Lower leg skin (tissue), 3 donors: ENCODE data around the gene PDE4DIP.
"Not testable (repeated sequence)": the region's sequence is repeated elsewhere in the genome, so short reads cannot be mapped to it uniquely, and the experiment has no call there.

Experiments used
- POLR2A ChIP-seq, 2 donors: fragments of 450-650 bp; IDR thresholded peaks; one replicate each; pipeline ENCODE4 v1.6.1; 2016 to 2017; ENCODE audit warnings: antibody characterized with exemption in 2 of 2, mild to moderate bottlenecking in 1 of 2, moderate library complexity in 1 of 2
- TF ChIP-seq, protein P1 (sequence below), 3 donors: fragments of 450-650 bp; IDR thresholded peaks; one replicate each; pipeline ENCODE4 v1.5.1; 2016; ENCODE audit warnings: antibody characterized with exemption in 3 of 3, mild to moderate bottlenecking in 3 of 3, moderate library complexity in 2 of 3

DNA sequence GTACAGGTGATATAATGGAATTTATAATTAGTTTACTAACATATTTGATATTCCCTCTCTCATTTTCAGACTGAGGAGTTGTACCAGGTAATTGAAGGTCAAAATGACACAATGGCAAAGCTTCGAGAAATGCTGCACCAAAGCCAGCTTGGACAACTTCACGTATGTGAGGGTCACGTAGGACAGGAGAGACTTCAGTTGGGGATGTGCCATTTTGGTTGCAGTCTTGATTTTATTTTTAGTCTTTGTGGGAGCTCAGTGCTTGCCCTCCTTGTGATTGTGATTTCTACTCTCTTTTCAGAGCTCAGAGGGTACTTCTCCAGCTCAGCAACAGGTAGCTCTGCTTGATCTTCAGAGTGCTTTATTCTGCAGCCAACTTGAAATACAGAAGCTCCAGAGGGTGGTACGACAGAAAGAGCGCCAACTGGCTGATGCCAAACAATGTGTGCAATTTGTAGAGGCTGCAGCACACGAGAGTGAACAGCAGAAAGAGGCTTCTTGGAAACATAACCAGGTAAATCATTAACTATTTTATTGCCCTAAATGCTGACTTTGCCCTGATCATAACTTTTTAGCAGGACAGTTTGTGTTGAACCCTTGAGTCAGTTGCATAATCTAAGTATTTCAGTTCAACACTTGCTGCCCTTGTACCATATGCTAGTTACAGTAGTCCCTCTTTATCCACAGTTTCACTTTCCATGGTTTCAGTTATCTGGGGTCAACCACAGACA is 118.1 kb downstream of the PDE4DIP start:
- TF ChIP-seq, protein P1, sequence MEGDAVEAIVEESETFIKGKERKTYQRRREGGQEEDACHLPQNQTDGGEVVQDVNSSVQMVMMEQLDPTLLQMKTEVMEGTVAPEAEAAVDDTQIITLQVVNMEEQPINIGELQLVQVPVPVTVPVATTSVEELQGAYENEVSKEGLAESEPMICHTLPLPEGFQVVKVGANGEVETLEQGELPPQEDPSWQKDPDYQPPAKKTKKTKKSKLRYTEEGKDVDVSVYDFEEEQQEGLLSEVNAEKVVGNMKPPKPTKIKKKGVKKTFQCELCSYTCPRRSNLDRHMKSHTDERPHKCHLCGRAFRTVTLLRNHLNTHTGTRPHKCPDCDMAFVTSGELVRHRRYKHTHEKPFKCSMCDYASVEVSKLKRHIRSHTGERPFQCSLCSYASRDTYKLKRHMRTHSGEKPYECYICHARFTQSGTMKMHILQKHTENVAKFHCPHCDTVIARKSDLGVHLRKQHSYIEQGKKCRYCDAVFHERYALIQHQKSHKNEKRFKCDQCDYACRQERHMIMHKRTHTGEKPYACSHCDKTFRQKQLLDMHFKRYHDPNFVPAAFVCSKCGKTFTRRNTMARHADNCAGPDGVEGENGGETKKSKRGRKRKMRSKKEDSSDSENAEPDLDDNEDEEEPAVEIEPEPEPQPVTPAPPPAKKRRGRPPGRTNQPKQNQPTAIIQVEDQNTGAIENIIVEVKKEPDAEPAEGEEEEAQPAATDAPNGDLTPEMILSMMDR (IDR thresholded peaks at IDR 0.05) = not testable (repeated sequence)
- TF ChIP-seq POLR2A (IDR thresholded peaks at IDR 0.05) = not testable (repeated sequence)
